ENCODE results near the gene ZNF821. TPM values are rescaled to one million over a fixed set of nuclear protein-coding genes. Genes with fewer than 3 reads are reported as not detected.
"Not testable (repeated sequence)": the region's sequence is repeated elsewhere in the genome, so short reads cannot be mapped to it uniquely, and the experiment has no call there.

Gene ZNF821
- total RNA-seq, 4 donors from 2014 or later = 1.3 to 10.1 (median 4.4) TPM

GRCh38 chr16:71811261-71811803 is 72.7 kb downstream of the ZNF821 start:
- ATAC-seq (ENCODE audit: low FRiP score) = no peak
- no peak for DNase-seq (ENCODE audit: low spot score)
- no peak for TF ChIP-seq CTCF (IDR thresholded peaks at IDR 0.05)

GRCh38 chr16:71810155-71810530 is 73.8 kb downstream of the ZNF821 start:
- ATAC-seq (ENCODE audit: low FRiP score); DNase-seq (ENCODE audit: low spot score): not testable (repeated sequence)

Other genes starting within 250 kb of the ZNF821 start
- 10 to 100 TPM in 3 of 4 donors, 1 to 10 TPM in 1; 7.4 to 21.5 (median 17.4) TPM for gene PHLPP2, start 159.5 kb downstream of the ZNF821 start, total RNA-seq
- 100 to 1,000 TPM in 1 of 4 donors, 10 to 100 TPM in 3; 80.0 to 108 (median 92.4) TPM for gene AP1G1, start 75.3 kb downstream of the ZNF821 start, total RNA-seq
- 10 to 100 TPM; 30.6 to 43.1 (median 37.0) TPM for gene ATXN1L, start 38.2 kb downstream of the ZNF821 start, total RNA-seq
- gene IST1, start 11.3 kb upstream of the ZNF821 start, total RNA-seq = 100 to 1,000 TPM; 229 to 249 (median 230) TPM
- 1 to 10 TPM in 1 of 4 donors, under 1 TPM in 3; 0.60 to 1.7 (median 0.77) TPM for gene PKD1L3, start 116.2 kb upstream of the ZNF821 start, total RNA-seq
- gene DHODH, start 124.6 kb upstream of the ZNF821 start, total RNA-seq = 10 to 100 TPM in 3 of 4 donors, 1 to 10 TPM in 1; 6.8 to 15.1 (median 11.9) TPM
- 1,000 to 10,000 TPM in 2 of 4 donors, 100 to 1,000 TPM in 1, 10 to 100 TPM in 1; 48.9 to 4,795 (median 1,381) TPM for gene HP, start 170.3 kb upstream of the ZNF821 start, total RNA-seq
- 10 to 100 TPM in 1 of 4 donors, 1 to 10 TPM in 3; 3.0 to 11.2 (median 3.4) TPM for gene HPR, start 179.0 kb upstream of the ZNF821 start, total RNA-seq
- gene TXNL4B, start 209.4 kb upstream of the ZNF821 start, total RNA-seq = 10 to 100 TPM in 3 of 4 donors, 1 to 10 TPM in 1; 8.1 to 16.9 (median 15.1) TPM
- gene DHX38, start 209.7 kb upstream of the ZNF821 start, total RNA-seq = 10 to 100 TPM; 39.8 to 79.5 (median 56.5) TPM

Measured in omental fat pad (tissue), 4 donors.